Nephron progenitor cell (in vitro differentiated cells): ENCODE results near the gene DCLK1.
A peak's percentile ranks its signal among the peaks of the same experiment; 100 is the strongest.

Experiments used
- DNase-seq: peaks from one replicate; pipeline ENCODE4 v3.0.0; 2021
- H3K27ac Mint-ChIP-seq: 2 replicates; pipeline ENCODE4 v1.8.0; 2021; ENCODE audit warnings: mild to moderate bottlenecking, moderate library complexity, mixed read lengths
- H3K27me3 Mint-ChIP-seq: 2 replicates; pipeline ENCODE4 v1.8.0; 2021; ENCODE audit warnings: mild to moderate bottlenecking, low read depth, mixed read lengths; ENCODE audit not compliant: poor library complexity
- H3K36me3 Mint-ChIP-seq: 2 replicates; pipeline ENCODE4 v1.8.0; 2021; ENCODE audit warnings: low read depth, mixed read lengths
- H3K4me1 Mint-ChIP-seq: 2 replicates; pipeline ENCODE4 v1.8.0; 2021; ENCODE audit warnings: mixed read lengths
- H3K4me3 Mint-ChIP-seq: 2 replicates; pipeline ENCODE4 v1.8.0; 2021; ENCODE audit warnings: mild to moderate bottlenecking, moderate library complexity, mixed read lengths
- H3K9me3 Mint-ChIP-seq: 2 replicates; pipeline ENCODE4 v1.8.0; 2021; ENCODE audit warnings: mild to moderate bottlenecking, moderate library complexity, mixed read lengths
- TF ChIP-seq, protein P1 (sequence below): fragments of 200-600 bp; sonication (generic); IDR thresholded peaks from 2 replicates; pipeline ENCODE4 v1.5.0; 2021; ENCODE audit warnings: antibody characterized with exemption

DCLK1 gene

GRCh38 chr13:35781036-35782000 is 349.9 kb downstream of the DCLK1 start:
- Mint-ChIP-seq H3K9me3 (peaks cover 2% of the 10 kb centered on the region), H3K27ac (no peak overlapping the region), H3K27me3 (no peaks in the 10 kb centered on the region), H3K36me3 (peaks cover 5% of the 10 kb centered on the region), H3K4me1 (peaks cover 26% of the 10 kb centered on the region), H3K4me3 (no peak overlapping the region)
- DNase-seq: no peak
- TF ChIP-seq, protein P1, sequence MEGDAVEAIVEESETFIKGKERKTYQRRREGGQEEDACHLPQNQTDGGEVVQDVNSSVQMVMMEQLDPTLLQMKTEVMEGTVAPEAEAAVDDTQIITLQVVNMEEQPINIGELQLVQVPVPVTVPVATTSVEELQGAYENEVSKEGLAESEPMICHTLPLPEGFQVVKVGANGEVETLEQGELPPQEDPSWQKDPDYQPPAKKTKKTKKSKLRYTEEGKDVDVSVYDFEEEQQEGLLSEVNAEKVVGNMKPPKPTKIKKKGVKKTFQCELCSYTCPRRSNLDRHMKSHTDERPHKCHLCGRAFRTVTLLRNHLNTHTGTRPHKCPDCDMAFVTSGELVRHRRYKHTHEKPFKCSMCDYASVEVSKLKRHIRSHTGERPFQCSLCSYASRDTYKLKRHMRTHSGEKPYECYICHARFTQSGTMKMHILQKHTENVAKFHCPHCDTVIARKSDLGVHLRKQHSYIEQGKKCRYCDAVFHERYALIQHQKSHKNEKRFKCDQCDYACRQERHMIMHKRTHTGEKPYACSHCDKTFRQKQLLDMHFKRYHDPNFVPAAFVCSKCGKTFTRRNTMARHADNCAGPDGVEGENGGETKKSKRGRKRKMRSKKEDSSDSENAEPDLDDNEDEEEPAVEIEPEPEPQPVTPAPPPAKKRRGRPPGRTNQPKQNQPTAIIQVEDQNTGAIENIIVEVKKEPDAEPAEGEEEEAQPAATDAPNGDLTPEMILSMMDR: no peak

GRCh38 chr13:35780613-35781012 is 350.6 kb downstream of the DCLK1 start:
- H3K9me3 Mint-ChIP-seq: peaks cover 3% of the 10 kb centered on the region
- no peak overlapping the region for H3K27ac Mint-ChIP-seq
- TF ChIP-seq, protein P1: no peak
- peaks cover 5% of the 10 kb centered on the region for H3K36me3 Mint-ChIP-seq
- H3K27me3 Mint-ChIP-seq: no peaks in the 10 kb centered on the region
- H3K4me3 Mint-ChIP-seq: no peak overlapping the region
- DNase-seq: no peak
- peaks cover 21% of the 10 kb centered on the region for H3K4me1 Mint-ChIP-seq

DNA sequence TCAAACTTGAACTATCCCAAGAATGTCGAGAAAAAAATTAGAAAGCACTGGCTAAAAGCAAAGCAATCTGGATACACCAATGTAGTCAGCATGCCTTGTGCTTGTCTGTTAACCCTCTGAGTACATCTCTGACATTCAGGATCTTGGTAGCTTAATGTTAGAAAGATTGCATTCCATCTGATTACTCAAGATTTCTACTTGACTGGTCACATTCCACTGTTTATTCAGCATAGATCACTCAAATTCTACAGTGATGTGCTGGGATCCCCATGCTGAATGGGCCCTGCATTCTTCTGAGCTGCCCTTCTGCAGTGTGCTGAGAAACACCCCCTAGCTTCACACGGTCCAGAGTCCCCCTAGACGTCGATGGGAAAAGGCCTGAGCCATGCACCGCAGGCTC is 359.3 kb downstream of the DCLK1 start:
- Mint-ChIP-seq H3K9me3 (peaks cover 3% of the 10 kb centered on the region), H3K27me3 (peaks cover 7% of the 10 kb centered on the region), H3K27ac (peak overlapping the region; percentile 18), H3K36me3 (peaks cover 3% of the 10 kb centered on the region), H3K4me3 (no peak overlapping the region), H3K4me1 (peaks cover 85% of the 10 kb centered on the region)
- no peak for DNase-seq
- TF ChIP-seq, protein P1: no peak

GRCh38 chr13:35770756-35771297 is 360.4 kb downstream of the DCLK1 start:
- peaks cover 95% of the 10 kb centered on the region for H3K4me1 Mint-ChIP-seq

DNA sequence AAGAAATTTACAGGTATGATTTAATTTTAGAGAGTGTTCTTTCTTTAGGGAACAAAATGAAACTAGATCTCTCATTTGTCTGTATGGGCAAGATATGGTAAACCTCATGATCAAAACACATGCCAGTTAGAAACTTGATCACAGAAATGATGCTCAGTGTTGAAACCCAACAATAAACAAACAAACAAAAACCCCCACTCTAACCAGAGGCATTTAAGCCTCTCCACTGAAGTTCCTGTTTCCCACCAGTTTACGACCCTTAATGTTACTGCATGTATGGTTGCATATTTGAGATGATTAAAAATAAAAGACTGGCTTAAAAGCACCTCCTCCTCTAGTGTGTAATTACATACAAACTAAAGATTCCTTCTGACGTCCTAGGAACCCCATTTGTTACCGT is 361.4 kb downstream of the DCLK1 start:
- Mint-ChIP-seq H3K36me3 (no peaks in the 10 kb centered on the region), H3K9me3 (no peaks in the 10 kb centered on the region), H3K27me3 (peaks cover 5% of the 10 kb centered on the region), H3K4me1 (peaks cover 95% of the 10 kb centered on the region), H3K27ac (peak overlapping the region; percentile 34), H3K4me3 (no peak overlapping the region)
- TF ChIP-seq, protein P1: no peak
- DNase-seq: no peak

More at GRCh38 chr13:35770756-35771297, 360.4 kb downstream of the DCLK1 start:
- Mint-ChIP-seq H3K27ac (no peak overlapping the region), H3K4me3 (no peak overlapping the region), H3K9me3 (no peaks in the 10 kb centered on the region), H3K36me3 (no peaks in the 10 kb centered on the region), H3K27me3 (peaks cover 8% of the 10 kb centered on the region)
- TF ChIP-seq, protein P1: no peak
- DNase-seq: no peak
